Activated CD4-positive, alpha-beta T cell treated with anti-CD3 and anti-CD28 coated beads, Interleukin-2, Interleukin-6, amounts not matched to agents 100 ng/mL and 50 ng/mL, durations not matched to agents 16 hours and 8 hours (primary cell): ENCODE measurements around the gene ADGRA1.
"Not testable (repeated sequence)": the region's sequence is repeated elsewhere in the genome, so short reads cannot be mapped to it uniquely, and the experiment has no call there.

ENCODE experiments used
- DNase-seq: peaks from one replicate; pipeline ENCODE4 v3.0.0-alpha.2; 2020

Gene ADGRA1, protein sequence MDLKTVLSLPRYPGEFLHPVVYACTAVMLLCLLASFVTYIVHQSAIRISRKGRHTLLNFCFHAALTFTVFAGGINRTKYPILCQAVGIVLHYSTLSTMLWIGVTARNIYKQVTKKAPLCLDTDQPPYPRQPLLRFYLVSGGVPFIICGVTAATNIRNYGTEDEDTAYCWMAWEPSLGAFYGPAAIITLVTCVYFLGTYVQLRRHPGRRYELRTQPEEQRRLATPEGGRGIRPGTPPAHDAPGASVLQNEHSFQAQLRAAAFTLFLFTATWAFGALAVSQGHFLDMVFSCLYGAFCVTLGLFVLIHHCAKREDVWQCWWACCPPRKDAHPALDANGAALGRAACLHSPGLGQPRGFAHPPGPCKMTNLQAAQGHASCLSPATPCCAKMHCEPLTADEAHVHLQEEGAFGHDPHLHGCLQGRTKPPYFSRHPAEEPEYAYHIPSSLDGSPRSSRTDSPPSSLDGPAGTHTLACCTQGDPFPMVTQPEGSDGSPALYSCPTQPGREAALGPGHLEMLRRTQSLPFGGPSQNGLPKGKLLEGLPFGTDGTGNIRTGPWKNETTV

DNA sequence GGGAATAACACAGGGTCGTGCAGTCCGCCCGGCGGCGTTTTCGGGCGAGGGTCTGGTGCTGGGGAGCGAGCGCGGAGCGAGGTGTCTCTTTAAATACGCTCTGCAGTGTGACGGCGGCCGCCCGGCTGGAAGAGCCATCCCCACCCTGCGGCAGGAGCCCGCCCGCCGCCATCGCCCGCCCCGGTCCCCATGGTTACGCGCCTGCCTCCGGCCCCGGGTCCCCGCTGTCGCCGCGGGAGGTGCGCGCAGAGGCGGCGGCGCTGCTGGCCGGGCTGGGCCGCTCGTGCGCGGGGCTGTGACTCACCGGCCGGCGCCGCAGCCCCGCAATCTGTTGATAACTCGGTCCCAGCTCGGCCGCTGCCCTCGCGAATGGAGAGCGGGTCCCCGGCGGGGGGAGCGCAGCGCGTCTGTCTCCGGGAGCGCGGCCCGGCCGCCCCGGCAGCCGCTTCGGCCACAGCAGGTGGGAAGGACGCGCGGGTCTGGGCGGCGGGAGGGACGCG lies at the start of gene ADGRA1:
Gene ADGRA1, plus strand, starts transcription at position 246 of the 500 bp plus-strand sequence. CDS start 986 bp downstream, outside the sequence.
- no peak for DNase-seq

DNA sequence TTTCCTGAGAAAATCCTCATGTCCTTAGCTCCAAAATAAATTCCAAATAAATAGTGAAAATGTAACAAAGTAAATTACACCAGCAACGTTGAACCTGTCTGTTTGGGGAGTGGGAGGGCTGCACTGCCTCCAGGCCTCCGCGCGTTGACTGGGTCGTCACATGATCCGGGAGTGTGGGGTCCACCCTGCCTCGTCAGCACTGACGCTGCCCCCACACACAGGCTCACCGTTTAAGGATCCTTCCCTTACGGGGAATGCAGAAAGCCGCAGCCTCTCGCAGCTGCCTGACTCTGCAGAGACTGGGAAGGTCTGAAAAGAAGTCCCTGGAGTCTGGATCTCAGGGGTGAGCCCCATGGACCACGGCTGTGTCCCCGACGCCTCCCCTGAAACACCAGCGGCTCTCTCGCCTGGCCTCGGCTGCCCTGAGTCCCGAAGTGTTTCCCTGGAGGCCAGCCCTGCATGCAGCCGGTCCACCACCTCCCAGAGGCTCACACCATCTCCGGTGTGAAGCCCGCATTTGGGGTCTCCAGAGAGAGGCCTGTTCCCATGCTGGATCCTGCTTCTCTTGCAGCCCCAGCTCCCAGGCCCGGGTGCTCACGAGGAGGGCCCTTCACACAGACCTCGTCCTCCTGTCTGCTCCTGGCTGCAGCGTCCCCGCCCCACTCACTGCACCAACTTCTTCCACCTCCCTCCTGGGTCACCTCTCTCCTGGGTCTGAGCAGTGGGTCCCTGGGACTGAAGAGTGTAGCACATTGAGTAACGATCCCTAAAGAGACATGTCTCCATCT lies 49.5 kb upstream of the ADGRA1 start:
- no peak for DNase-seq

DNA sequence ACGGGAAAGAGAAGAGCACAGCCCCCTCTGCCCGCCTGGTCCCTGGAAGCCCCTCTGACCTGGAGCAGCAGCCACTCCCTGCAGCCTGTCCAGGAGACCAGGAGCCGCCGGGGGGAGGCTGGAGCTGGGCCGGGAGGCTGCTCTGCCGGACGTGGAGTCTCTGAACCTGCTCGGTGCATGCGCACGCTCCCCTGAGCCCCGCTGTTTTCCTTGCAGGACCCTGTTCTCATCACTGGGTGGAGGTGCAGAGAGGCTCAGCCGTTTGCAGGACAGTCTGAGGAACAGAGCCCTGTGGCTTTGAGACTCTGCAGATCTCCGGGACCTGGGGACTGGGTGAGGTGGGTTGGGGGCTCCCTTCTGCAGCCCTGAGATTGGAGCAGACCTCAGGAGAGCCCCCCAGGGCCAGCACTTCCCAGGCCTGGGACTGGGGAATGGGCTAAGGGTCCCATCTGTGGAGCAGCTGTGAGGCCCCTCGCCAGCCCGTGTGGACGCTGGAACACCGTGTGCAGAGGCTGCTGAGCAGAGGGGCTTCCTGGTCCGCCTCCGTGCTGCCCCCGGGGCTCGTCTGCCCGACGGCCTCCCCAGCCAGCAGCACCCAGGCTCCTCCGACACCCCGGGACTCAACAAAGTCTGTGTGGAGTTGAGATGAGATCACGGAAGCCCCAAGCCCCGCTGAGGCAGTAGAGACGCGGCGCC lies 48.5 kb upstream of the ADGRA1 start:
- DNase-seq = no peak

DNA sequence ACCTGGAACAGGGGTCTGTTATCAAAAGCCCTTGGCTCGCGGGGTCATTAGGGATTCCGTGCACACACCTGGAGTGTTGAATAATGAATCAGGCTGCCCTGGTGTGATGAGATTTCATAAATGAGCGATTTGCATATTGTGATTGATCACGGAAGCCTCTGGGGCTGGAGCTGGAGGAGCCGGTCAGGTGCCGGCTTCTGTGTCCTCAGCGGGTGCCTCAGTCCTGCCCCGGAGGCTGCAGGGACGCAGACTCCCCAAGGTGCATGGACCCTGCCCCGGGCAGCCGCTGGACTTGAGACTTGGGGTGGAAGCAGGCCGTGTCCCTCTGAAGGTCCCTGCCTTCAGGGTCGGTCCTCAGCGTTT lies 47.9 kb upstream of the ADGRA1 start:
- DNase-seq = no peak

- DNase-seq = no peak
Observed at GRCh38 chr10:133040198-133040597, 47.5 kb upstream of the ADGRA1 start.

GRCh38 chr10:133041101-133041500 lies 46.6 kb upstream of the ADGRA1 start:
- no peak for DNase-seq

DNA sequence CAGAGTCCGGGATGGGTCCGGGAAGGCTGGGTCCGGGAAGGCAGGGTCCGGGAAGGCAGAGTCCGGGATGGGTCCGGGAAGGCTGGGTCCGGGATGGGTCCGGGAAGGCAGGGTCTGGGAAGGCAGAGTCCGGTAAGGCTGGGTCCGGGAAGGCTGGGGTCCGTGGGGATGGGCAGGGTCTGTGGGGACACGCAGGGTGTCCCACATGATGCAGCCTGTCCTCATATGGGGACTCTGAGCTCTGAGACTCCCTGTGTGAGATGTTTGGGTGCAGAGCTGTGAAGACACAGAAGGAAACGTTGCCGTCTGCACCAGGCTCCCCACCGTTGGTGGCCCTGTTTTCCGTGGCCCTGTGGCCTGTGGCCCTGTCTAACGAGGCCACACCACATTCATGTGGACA lies 45.7 kb upstream of the ADGRA1 start:
- no peak for DNase-seq

- DNase-seq = no peak
Observed at GRCh38 chr10:133042816-133043215, 44.9 kb upstream of the ADGRA1 start.

DNA sequence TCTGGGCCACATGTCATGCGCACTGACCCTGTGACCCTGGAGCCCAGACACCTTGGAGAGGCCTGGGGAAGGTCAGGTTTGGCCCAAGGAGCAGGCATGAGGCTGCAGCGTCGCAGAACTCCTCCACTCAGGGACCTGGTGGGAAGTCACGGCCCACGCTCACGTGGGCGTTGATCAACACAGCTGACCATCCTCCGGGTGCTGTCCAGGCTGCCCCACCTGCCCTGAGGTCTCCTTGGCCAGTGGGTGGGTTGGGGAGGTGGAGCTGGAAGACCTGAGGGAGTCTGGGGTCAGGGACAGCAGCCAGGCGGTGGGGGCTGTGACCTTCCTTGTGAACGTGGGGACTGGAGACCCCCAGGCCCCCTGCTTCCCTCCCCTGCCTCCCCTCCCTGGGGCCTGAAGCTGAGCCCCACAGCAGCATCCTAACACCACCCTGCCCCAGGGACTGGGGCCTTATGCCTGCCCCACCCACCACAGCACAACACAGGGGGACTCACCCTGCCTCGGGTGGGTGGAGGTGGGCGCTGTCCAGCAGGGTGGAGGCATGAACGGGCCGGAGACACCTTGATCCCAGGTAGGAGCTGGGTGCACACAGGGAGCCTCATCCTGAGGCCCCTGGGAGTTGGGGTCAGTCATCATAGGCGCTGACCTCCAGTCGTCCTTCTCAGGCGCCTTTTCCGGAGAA lies 44.0 kb upstream of the ADGRA1 start:
- DNase-seq = no peak

- DNase-seq = no peak
Observed at GRCh38 chr10:133044401-133044811, 43.3 kb upstream of the ADGRA1 start.

- no peak for DNase-seq
Observed at GRCh38 chr10:133045556-133046389, 42.0 kb upstream of the ADGRA1 start.

GRCh38 chr10:133046390-133046765 lies 41.3 kb upstream of the ADGRA1 start:
- no peak for DNase-seq

DNA sequence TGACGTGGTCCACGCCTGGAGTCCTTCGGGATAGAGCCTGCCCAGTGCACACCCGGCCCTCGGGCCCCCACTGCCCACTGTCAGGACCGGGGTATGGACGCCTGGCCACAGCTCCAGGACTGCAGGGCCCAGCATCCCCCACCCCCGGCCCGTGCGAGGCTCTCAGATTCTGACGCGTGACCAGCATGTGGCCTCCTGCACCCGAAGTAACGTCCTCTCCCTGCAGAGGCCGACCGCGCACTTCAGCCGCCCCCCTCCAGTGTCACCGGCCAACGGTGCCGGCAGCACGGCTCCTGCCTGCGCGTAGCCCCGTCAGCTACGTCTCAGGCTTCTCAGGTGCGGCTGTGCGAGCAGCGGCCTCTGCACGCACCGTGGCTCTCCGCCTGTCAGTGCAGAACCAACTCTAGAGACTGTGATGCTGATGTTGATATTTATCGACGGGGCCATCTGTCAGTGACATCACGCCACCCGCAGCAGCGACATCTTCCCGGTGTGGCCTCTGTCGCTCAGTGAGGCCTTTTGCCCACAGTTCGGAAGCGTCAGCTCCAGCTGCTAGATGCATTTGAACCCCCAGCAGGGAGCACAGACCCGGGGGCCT lies 40.1 kb upstream of the ADGRA1 start:
- no peak for DNase-seq

- DNase-seq = no peak
Observed at GRCh38 chr10:133048266-133048665, 39.5 kb upstream of the ADGRA1 start.

- no peak for DNase-seq
Observed at GRCh38 chr10:133048926-133049325, 38.8 kb upstream of the ADGRA1 start.

GRCh38 chr10:133049639-133050038 lies 38.1 kb upstream of the ADGRA1 start:
- no peak for DNase-seq

DNA sequence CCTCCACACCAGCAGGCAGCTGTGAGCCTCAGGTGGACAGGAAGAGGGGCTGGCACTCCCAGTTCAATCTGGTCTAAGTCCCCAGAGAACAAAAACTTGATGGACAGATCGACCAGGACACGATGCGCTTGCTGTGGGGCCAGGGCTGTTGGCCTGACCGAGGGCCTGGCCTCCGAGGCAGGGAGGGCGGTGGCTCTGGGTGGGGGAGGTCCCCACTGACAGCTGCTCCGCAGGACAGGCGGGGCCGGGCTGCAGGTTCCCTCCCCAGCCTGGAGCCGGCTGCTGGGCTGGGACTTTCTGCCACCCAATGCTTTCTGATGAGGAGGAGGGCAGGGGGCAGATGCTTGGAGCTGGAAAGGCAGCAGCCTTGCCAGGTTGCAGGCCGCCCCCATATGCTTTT lies 37.4 kb upstream of the ADGRA1 start:
- DNase-seq = no peak

GRCh38 chr10:133052076-133052475 lies 35.6 kb upstream of the ADGRA1 start:
- no peak for DNase-seq

- not testable (repeated sequence) for DNase-seq
Observed at GRCh38 chr10:133053527-133054133, 34.1 kb upstream of the ADGRA1 start.

- DNase-seq = no peak
Observed at GRCh38 chr10:133055470-133055869, 32.3 kb upstream of the ADGRA1 start.

DNA sequence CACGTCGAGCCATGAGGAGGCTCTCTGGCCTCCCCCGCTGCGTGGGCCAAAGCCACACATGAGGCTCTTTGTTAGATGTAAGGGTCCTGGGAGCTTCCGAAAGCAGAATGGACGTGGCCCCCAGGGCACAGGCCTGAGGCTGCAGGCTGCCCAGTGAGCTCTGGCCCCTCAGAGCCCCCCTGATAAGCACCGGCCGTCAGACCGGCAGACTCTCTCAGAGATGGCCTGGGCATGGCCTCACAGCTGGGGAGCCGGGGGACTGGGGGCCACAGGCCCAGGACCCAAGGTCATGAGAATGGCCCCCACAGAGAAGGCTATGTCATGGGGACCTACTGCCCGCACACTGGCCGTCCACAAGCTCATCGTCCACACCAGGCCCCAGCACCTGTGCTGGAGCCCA lies 31.7 kb upstream of the ADGRA1 start:
- DNase-seq = no peak
